Transverse colon (tissue), 3 donors: ENCODE measurements around the gene FN3K.
A peak's percentile ranks its signal among the peaks of the same experiment; 100 is the strongest.

Source experiments
- CTCF ChIP-seq, 5 experiments: fragments of 200-600 bp in 3 of 5; fragments of 450-650 bp in 2 of 5; sonication (generic) in 3 of 5; IDR thresholded peaks; 1 replicate in 2 of 5; 2 replicates in 3 of 5; pipeline ENCODE4 v1.5.1; 2016 to 2017; ENCODE audit warnings: antibody characterized with exemption in 5 of 5, inconsistent platforms in 3 of 5, mild to moderate bottlenecking in 2 of 5, moderate library complexity in 1 of 5
- POLR2A ChIP-seq: fragments of 450-650 bp; IDR thresholded peaks from one replicate; pipeline ENCODE4 v1.6.1; 2016; ENCODE audit warnings: antibody characterized with exemption, mild to moderate bottlenecking, moderate library complexity

- TF ChIP-seq POLR2A (no peak), CTCF (IDR thresholded peaks at IDR 0.05) (peak; percentile 84 to 94 (median 89))
Measured at GRCh38 chr17:82775001-82775823, 39.8 kb downstream of the FN3K start.
